ENCODE data around the gene DNAJC11.
"Not testable (repeated sequence)": the region's sequence is repeated elsewhere in the genome, so short reads cannot be mapped to it uniquely, and the experiment has no call there.

The DNAJC11 gene

DNA sequence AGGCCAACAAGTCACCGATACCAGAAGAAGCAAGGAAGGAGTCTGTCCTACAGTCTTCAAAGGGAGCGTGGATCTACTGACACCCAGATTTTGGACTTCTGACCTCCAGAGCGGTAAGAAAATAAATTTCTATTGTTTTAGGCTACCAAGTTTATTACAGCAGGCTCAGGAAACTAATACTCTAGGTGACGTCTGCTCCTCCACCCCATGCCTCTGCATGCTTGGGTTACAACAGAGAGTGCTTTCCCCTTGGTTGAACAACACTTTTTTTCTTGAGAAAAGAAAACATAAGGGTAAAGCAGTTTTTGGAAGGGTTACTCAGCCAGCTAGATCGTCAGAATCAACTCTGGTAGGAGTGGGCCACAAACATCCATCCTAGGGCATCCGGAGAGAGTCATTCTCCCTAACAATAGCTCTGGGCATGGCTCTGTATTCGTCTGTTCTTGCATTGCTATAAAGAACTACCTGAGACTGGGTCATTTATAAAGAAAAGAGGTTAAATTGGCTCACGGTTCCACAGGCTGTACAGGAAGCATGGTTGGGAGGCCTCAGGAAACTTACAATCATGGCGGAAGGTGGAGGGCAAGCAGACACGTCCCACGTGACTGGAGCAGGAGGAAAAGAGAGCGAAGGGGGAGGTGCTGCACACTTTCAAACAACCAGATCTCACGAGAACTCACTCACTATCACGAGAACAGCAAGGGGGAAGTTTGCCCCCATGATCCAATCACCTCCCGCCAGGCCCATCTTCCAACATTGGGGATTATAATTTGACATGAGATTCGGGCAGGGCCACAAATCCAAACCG, 22.2 kb upstream of the DNAJC11 start:
- no peak overlapping the region for H3K4me3 Mint-ChIP-seq
- no peaks in the 10 kb centered on the region for H3K9me3 Mint-ChIP-seq
- H3K27ac Mint-ChIP-seq = no peak overlapping the region
- peaks cover 8% of the 10 kb centered on the region for H3K27me3 Mint-ChIP-seq
- no peaks in the 10 kb centered on the region for H3K4me1 Mint-ChIP-seq
- DNase-seq (no peak), ATAC-seq (no peak)

DNA sequence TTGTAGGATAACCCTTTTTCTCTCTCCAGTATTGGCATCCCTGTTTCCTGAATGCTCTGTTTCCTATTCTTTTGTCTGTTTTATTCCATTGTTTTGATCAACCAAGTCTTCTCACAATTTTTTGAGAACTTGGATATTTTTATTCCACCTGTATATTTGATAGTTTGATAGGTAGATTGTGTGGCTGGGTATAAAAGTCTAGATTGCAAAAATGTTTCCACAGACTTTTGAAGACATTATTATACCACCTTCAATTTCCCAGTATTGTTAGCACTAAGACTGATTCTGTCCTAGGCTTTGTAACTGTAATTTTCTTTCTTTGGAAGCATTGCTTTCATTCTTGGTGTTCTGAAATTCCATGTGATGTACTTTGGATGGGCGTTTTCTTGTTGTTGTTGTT, 9.6 kb upstream of the DNAJC11 start:
- H3K4me1 Mint-ChIP-seq = no peaks in the 10 kb centered on the region
- H3K9me3 Mint-ChIP-seq = peaks cover 5 to 10% of the 10 kb centered on the region in 2 donors
- no peak overlapping the region for H3K27ac Mint-ChIP-seq
- ATAC-seq (no peak), DNase-seq (no peak)
- peaks cover 14% of the 10 kb centered on the region for H3K27me3 Mint-ChIP-seq
- H3K4me3 Mint-ChIP-seq = no peak overlapping the region

DNA sequence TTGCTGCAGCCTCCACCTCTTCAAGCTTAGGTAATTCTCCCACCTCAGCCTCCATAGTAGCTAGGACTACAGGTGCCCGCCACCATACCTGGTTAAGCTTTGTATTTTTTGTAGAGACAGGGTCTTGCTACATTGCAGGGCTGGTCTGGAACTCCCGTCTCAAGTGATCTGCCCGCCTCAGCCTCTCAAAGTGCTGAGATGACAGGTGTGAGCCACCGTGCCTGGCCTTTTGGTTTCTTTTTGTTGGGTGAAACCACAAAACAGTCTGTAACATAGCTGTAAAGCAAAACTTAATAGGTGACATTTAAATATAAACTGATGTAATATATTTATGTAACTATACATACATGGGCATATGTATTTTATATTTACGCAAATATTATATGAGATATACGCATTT, 3.1 kb upstream of the DNAJC11 start:
- H3K4me3 Mint-ChIP-seq = no peak overlapping the region
- DNase-seq (no peak), ATAC-seq (no peak)
- H3K27ac Mint-ChIP-seq = no peak overlapping the region
- peaks cover 6 to 8% of the 10 kb centered on the region in 2 donors for H3K9me3 Mint-ChIP-seq
- H3K4me1 Mint-ChIP-seq = peaks cover 25% of the 10 kb centered on the region
- peaks cover 11% of the 10 kb centered on the region for H3K27me3 Mint-ChIP-seq

DNA sequence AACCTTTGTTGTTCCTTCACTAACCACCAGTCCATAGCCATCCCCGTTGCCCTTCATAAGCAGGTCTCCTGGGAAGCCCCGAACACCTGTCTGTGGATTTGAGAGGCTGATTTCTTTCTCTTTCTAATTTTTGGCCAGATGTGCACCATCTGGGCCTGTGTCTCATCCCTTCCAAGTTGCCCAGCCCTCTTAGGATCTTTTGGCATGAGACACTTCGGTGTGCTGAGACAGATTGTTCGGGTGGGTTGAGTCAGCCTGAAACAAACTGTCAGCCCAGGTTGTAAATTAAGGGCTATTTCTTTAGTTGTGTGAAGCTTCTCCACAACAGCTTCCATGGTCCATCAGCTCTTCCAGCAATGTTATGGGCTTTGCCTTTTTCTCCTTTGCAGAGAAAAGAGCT, 1.4 kb upstream of the DNAJC11 start:
- H3K27me3 Mint-ChIP-seq = peaks cover 8% of the 10 kb centered on the region
- ATAC-seq (no peak), DNase-seq (no peak)
- no peak overlapping the region for H3K4me3 Mint-ChIP-seq
- H3K9me3 Mint-ChIP-seq = peaks cover 6 to 8% of the 10 kb centered on the region in 2 donors
- H3K4me1 Mint-ChIP-seq = peaks cover 39% of the 10 kb centered on the region
- peak overlapping the region in 1 of 2 donors; percentile 99 for H3K27ac Mint-ChIP-seq

DNA sequence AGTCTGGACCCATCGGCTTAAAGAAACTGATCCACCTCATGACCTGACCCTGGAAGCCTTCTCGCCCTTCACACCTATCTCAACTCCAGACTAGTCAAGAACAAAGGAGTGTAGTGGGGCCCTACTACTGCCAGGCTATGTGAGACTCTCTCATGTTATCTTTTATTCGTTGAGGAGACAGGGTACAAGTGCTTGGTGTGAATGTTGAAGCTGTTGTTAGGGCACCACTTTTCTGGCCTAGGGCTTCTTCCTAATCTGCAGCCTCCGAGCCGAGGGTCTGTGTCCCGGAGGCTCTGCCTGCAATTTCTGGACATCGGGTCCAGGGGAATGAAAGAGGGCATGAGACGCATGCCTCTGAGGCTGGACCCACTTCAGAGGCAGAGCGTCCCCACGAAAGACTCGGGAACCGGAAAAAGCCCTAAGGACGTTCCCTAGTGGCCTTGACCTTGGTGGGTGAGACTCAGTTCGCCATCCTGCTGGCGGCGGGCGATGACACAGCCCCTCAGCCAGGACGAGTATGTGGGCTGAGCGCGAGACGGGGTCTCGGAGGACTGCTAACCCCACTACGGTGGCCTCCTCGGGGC, 671 bp downstream of the DNAJC11 start:
- Mint-ChIP-seq H3K9me3 (peaks cover 6 to 8% of the 10 kb centered on the region in 2 donors), H3K27ac (peak overlapping the region; percentile 94 to 98), H3K4me3 (peak overlapping the region; percentile 88 to 92), H3K4me1 (peaks cover 48% of the 10 kb centered on the region), H3K27me3 (no peaks in the 10 kb centered on the region)
- DNase-seq (no peak), ATAC-seq (no peak)

DNA sequence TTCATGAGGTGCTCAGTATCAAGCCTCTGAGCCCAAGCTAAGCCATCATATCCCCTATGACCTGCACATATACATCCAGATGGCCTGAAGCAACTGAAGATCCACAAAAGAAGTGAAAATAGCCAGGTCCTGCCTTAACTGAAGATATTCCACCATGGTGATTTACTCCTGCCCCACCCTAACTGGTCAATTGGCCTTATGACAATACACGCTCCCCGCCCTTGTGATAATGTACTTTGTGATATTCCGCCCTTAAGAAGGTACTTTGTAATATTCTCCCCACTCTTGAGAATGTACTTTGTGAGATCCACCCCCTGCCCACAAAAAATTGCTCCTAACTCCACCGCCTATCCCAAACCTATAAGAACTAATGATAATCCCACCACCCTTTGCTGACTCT, 1.7 kb downstream of the DNAJC11 start:
- not testable (repeated sequence) for DNase-seq, H3K27me3 Mint-ChIP-seq, H3K9me3 Mint-ChIP-seq, ATAC-seq
- H3K4me3 Mint-ChIP-seq = peak overlapping the region; percentile 88 to 92
- peak overlapping the region in 1 of 2 donors; percentile 57 for H3K27ac Mint-ChIP-seq
- peaks cover 48% of the 10 kb centered on the region for H3K4me1 Mint-ChIP-seq

DNA sequence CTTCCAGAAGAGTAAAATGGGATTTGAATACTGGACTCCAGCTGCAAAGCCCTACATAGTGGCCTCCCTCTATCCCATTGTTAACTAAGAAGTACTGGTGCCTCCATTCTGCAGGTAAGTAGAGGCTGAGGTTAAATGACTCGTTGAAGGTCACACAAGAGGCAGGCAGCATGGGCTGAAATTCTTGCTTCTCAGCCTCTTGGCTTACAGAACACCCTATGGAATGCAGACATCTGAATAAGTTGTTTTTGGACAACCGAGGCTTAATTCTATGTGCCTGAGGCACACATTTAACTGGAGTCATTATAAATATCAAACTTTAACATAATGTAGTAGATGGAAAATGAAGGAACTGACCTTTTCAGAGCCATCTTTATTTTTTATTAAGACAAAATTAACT, 5.7 kb downstream of the DNAJC11 start:
- DNase-seq (no peak), ATAC-seq (no peak)
- Mint-ChIP-seq H3K27me3 (no peaks in the 10 kb centered on the region), H3K4me3 (no peak overlapping the region), H3K9me3 (no peaks in the 10 kb centered on the region), H3K4me1 (peaks cover 46% of the 10 kb centered on the region), H3K27ac (no peak overlapping the region)

DNA sequence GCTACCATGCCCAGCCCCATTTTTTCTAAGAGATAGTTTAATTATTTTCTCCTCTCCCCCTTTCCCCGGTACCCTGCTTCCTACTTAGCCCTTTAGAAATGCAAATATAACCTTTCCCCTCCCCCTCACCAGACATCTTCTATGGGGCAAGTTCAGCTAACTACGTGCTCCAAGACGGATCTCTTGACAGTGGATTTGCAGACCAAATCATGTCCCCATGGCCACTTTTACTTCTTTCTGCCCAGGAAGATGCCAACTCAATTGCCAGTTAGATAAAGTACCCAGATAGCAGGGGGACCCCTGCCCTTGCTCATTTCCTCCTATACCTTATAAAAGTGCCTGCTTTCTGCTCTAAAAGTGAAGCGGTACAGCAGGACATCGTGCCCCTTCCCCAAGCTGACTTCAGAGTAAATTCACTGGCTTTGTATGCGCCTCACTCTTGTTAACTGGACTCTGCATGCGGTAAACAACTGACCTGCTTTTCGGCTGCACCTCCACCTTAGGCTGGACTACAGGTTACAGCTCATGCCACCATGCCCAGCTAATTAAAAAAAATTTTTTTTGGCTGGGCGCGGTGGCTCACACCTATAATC, 7.4 kb downstream of the DNAJC11 start:
- H3K4me3 Mint-ChIP-seq = no peak overlapping the region
- DNase-seq = no peak
- no peaks in the 10 kb centered on the region for H3K9me3 Mint-ChIP-seq
- H3K27ac Mint-ChIP-seq = no peak overlapping the region
- no peak for ATAC-seq
- peaks cover 36% of the 10 kb centered on the region for H3K4me1 Mint-ChIP-seq
- no peaks in the 10 kb centered on the region for H3K27me3 Mint-ChIP-seq

DNA sequence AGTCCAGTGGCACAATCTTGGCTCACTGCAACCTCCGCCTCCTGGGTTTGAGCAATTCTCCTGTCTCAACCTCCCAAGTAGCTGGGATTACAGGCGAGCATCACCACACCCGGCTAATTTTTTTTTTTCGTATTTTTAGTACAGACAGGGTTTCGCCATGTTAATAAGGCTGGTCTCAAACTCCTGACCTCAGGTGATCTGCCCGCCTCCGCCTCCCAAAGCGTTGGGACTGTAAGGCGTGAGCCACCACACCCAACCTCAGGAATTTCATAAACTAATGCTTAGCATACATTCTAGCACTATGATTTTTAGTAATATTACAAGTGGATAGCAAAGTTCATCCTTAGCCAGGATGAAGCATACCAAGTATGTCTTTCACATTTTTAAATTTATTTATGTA, 8.7 kb downstream of the DNAJC11 start:
- no peaks in the 10 kb centered on the region for H3K9me3 Mint-ChIP-seq
- DNase-seq (no peak), ATAC-seq (no peak)
- peaks cover 36% of the 10 kb centered on the region for H3K4me1 Mint-ChIP-seq
- no peak overlapping the region for H3K4me3 Mint-ChIP-seq
- no peaks in the 10 kb centered on the region for H3K27me3 Mint-ChIP-seq
- no peak overlapping the region for H3K27ac Mint-ChIP-seq

DNA sequence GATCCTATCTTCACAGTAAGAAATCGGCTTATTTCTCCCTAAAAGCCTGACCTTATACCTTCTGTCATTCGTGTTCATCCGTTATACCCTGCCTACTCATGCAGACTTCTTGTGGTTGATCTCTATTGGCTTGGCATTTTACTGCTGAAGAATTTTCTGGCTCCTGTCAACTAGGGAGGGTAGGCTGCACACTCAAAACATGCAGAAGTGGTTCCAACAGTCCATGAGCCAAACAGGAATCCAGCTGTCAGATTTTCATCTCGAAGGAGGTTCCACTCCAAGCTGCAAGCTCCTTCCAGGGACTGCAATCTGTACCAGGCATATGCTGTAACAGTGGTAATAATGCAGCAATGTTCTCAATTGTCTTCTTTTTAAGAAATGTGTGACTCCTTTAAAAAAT, 10.1 kb downstream of the DNAJC11 start:
- no peaks in the 10 kb centered on the region for H3K9me3 Mint-ChIP-seq
- H3K4me3 Mint-ChIP-seq = no peak overlapping the region
- no peak for DNase-seq
- ATAC-seq = no peak
- H3K4me1 Mint-ChIP-seq = peaks cover 28% of the 10 kb centered on the region
- H3K27me3 Mint-ChIP-seq = no peaks in the 10 kb centered on the region
- H3K27ac Mint-ChIP-seq = no peak overlapping the region

DNA sequence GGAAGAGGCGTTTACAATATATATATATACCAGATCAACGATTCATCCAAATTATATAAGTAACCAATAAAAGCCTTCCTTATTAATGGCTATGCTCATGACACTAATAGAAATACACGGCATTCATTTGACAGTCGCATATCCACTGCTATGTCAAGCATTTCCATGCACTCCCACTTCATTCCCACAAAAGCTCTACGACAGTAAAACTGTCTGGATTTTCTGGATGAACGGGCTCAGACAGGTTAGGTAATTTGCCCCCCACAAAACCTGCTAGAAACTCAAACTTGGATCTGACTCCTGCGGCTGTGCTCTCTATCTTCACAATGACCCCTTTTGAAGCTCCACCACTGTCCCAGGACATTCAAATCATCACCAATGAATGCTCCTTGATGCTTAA, 11.4 kb downstream of the DNAJC11 start:
- Mint-ChIP-seq H3K27ac (no peak overlapping the region), H3K9me3 (no peaks in the 10 kb centered on the region), H3K27me3 (no peaks in the 10 kb centered on the region), H3K4me3 (no peak overlapping the region), H3K4me1 (peaks cover 28% of the 10 kb centered on the region)
- DNase-seq = no peak
- no peak for ATAC-seq

DNA sequence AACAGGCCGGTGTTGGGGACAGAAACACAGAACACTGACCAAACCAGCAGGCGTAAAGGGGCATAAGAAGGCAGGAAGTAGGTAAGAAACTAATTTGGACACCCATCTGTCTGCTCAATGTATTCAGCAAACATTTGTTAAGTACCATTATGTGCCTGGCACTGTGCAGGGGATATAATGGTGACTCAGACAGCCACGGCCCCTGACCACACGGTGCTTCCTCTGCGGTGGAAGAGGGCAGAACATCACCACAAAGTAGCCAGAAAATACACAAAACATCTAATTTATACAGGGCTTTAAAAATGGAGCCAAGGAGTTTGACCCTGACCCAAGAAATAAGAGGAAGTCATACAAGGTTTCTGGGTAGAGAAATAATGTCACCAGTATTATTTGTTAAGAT, 12.9 kb downstream of the DNAJC11 start:
- H3K27me3 Mint-ChIP-seq = no peaks in the 10 kb centered on the region
- no peaks in the 10 kb centered on the region for H3K9me3 Mint-ChIP-seq
- DNase-seq = no peak
- peak; percentile 48 for ATAC-seq
- peak overlapping the region in 1 of 2 donors; percentile 15 for H3K27ac Mint-ChIP-seq
- peaks cover 24% of the 10 kb centered on the region for H3K4me1 Mint-ChIP-seq
- no peak overlapping the region for H3K4me3 Mint-ChIP-seq

DNA sequence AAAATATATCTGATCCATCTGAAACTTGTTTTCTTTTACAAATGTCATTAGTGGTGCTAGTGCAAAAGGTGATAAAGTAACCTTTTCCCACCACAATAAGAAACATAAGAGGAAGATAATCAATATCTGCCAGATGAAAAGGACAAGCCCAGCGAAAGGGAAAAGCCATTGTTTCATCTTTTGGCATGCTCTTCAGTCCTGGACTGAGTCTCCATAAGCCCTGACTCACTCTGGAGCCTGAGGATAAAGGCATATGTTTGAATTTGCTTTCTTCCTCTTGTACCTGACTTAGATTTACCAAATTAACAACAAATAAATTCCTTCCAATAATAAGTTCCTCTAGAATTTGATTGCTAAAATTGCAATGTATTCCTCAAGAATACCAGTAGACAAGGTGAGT, 13.6 kb downstream of the DNAJC11 start:
- no peak for DNase-seq
- peaks cover 24% of the 10 kb centered on the region for H3K4me1 Mint-ChIP-seq
- no peak overlapping the region for H3K4me3 Mint-ChIP-seq
- no peak for ATAC-seq
- no peaks in the 10 kb centered on the region for H3K27me3 Mint-ChIP-seq
- H3K9me3 Mint-ChIP-seq = no peaks in the 10 kb centered on the region
- H3K27ac Mint-ChIP-seq = no peak overlapping the region

DNA sequence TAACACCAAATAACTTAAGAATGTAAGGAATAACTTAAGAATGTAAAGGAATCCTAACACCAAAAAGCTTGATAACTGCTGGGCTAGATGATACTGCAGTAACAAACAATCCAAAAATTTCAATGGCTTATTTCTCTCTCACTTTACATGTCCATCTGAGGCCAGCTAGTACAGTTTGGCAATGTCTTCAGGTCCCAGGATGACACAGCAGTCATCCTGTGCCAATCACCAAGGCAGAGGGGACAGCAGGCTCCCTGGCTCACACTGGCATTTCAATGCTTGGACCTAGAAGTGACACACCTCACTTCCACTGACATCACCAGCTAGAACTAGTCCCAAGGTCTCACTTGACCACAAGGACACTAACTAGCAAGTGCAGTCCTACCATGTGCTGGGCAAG, 15.3 kb downstream of the DNAJC11 start:
- DNase-seq = no peak
- H3K27ac Mint-ChIP-seq = no peak overlapping the region
- H3K4me3 Mint-ChIP-seq = no peak overlapping the region
- ATAC-seq = no peak
- H3K4me1 Mint-ChIP-seq = peaks cover 17% of the 10 kb centered on the region
- no peaks in the 10 kb centered on the region for H3K9me3 Mint-ChIP-seq
- H3K27me3 Mint-ChIP-seq = no peaks in the 10 kb centered on the region

DNA sequence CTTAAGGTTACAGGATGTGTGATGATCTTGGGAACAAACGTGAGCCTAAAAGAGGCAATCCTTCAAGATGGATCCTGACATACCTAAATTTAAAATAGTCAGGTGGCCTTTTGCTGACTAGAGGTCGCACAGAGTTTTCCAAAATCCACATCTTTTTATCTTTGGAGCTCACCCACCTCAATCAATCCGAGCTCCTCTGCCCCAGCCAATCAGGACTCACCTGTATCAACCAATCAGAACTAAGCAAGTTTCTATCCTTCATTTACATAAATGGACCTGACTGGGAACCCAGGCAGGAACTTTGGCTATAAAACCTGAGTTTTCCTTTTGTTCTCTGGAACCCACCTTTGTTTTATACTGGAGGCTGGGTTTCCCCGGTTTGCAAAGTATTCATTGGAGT, 16.2 kb downstream of the DNAJC11 start:
- H3K4me3 Mint-ChIP-seq = no peak overlapping the region
- no peaks in the 10 kb centered on the region for H3K27me3 Mint-ChIP-seq
- no peaks in the 10 kb centered on the region for H3K9me3 Mint-ChIP-seq
- peaks cover 17% of the 10 kb centered on the region for H3K4me1 Mint-ChIP-seq
- no peak overlapping the region for H3K27ac Mint-ChIP-seq
- ATAC-seq = no peak
- no peak for DNase-seq

DNA sequence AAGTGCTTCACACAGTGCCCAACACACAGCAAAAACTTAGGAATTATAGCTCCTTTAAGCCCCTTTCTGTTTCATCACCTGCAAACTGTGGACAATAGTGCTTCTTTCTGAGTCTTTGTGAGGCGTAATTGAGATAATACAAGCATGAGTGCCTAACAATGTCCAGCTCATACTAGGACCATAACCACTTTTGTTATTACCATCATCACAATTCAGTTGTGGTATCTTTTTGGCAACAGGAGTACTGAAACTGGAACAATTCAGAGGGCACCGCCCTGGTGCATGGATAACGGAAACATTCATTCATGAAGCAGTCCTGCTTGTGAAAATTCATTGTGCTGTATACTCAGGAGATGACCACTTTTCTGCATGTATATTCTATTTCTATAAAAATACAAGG, 18.2 kb downstream of the DNAJC11 start:
- no peak overlapping the region for H3K4me3 Mint-ChIP-seq
- peaks cover 2% of the 10 kb centered on the region for H3K4me1 Mint-ChIP-seq
- no peak for DNase-seq
- H3K27me3 Mint-ChIP-seq = no peaks in the 10 kb centered on the region
- no peaks in the 10 kb centered on the region for H3K9me3 Mint-ChIP-seq
- ATAC-seq = peak; percentile 26
- H3K27ac Mint-ChIP-seq = no peak overlapping the region

All from stimulated activated naive CD8-positive, alpha-beta T cell treated with anti-CD3 and anti-CD28 coated beads, Interleukin-15, amount 100 ng/mL, for 72 hours (primary cell).